NCI-H1092 treated with DMSO at 0.1 percent for 48 hours (cell line): ENCODE results near the gene KCTD13.
"Not testable (repeated sequence)": the region's sequence is repeated elsewhere in the genome, so short reads cannot be mapped to it uniquely, and the experiment has no call there.

Experiments used
- DNase-seq: peaks from one replicate; lab custom pipeline; 2025; lab: John Stamatoyannopoulos, UW

The KCTD13 gene, protein sequence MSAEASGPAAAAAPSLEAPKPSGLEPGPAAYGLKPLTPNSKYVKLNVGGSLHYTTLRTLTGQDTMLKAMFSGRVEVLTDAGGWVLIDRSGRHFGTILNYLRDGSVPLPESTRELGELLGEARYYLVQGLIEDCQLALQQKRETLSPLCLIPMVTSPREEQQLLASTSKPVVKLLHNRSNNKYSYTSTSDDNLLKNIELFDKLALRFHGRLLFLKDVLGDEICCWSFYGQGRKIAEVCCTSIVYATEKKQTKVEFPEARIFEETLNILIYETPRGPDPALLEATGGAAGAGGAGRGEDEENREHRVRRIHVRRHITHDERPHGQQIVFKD

GRCh38 chr16:29925781-29926710, at the start of gene KCTD13:
Gene KCTD13 (minus strand): TSS chr16:29926226. CDS start chr16:29926033, 193 bp downstream.
- peak; percentile 83 for DNase-seq

DNA sequence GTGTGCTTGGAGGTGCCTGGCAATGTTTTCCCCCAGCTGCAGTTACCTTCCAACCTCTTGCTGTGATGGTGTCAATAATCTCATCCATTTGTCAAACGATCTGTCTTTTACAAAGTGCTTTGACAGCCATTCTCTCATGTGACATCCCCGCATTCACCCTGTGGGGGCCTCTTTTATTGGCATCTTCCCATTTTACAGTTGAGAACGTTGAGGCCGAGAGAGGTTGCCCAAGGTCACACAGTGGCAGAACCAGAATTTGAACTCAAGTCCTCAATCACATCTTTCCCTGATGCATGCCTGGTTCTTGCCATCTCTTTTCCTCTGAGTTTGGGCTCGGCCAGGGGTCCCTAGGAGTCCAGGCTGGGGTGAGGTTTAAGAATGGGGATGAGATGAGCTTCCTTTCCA, 49.1 kb upstream of the KCTD13 start:
- DNase-seq: no peak

DNA sequence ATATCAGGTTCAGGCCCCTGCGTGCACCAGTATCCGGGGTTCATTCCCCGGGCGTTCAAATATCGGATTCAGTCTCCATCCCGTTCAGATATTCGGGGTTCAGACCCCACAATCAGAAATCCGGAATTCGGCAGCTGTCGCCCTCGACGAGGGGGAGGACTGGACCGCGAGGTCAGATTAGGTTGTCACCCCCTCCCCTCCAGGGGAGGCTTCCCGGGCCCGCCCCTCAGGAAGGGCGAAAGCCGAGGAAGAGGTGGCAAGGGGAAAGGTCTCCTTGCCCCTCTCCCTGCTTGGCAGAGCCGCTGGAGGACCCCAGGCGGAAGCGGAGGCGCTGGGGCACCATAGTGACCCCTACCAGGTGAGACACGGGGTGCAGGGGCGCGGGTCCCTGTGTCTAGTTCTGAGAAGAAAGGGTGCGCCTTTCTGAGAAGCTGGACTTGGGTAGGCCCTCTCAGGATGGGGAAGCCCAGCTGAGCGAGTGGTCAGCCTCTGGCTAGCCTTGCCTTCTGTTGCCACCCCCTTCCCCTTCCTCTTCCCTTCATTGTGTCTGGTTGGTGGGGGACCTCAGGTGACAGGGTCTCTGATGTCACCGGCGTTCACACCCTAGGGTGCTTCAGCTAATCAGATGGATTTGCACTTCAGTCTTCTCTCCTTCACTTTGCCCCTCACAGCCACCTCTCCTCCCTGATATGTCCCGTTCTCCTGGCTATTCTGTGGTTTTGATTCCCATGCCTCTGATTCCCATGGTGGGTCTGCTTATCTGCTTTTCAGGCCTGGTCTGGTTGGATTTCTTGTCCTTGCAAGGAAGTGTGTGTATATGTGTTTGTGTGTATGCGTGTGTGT, 48.5 kb upstream of the KCTD13 start:
- no peak for DNase-seq

DNA sequence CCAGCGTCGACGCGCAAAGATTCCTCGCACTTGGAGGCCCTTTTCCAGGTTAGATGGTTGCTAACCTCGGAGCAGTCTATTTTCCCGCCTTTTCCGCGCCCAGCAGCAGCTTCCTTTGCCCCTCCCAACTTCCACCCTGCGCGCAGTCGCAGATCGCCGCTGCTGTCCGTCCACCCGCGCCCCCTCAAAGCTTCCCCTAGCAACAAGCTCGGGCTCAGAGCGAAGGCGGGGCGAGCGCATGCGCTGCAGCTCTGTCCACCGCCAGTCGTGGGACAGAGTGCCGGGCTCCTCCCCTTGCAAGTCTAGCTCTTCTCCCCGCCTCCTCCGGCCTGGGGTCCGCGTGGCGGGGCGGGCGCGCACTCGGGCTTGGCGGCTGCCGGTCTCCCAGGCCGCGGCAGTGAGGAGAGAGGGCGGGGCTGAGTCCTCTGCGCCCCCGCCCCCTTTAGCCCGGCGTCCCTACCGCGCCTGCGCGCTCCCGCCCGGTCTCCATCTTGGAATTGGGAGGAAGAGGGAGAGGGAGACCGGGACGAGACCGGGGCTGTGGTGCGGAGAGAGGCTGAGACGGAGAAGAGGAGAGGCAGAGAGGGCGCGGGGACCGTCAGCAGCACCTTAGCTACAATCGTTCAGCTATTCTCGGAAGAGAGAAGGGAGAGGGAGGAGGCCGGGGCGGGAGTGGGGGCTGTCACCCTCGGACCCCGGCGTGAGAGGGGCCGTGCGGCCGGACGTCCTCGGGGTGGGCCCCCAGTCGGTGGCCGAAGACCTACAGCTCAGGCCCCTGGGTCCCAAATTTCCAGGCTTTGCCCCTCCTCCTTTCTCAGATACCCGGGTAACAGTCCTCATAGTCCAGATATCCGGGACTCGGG, 47.6 kb upstream of the KCTD13 start, which contains the start of gene TAOK2:
Gene TAOK2 (plus strand): TSS at position 485 of the 863 bp plus-strand sequence. CDS start 3,905 bp downstream, outside the sequence.
- DNase-seq: peak; percentile 98

GRCh38 chr16:29972992-29973383, 47.0 kb upstream of the KCTD13 start:
- no peak for DNase-seq

GRCh38 chr16:29972500-29972899, 46.5 kb upstream of the KCTD13 start:
- no peak for DNase-seq

GRCh38 chr16:29971304-29971703, 45.3 kb upstream of the KCTD13 start:
- DNase-seq: no peak

DNA sequence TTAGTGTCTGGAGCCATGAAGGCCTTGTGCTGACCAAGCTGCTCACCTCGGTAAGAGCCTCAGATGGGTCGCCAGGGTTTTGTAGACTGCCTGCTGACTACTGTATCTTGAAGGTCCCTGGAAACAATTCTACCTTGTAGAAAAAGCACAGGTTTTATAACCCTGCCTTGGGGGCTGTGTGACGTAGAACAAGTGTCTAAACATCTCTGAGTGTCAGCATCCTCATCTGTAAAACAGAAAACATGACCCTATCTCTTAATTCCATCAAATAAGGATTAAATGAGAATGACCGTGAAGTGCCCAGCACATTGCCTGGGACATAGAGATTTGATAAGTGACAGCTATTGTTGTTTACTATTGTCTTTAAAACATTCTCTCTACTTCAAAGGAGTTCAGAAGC, 42.2 kb upstream of the KCTD13 start:
- DNase-seq: no peak

DNA sequence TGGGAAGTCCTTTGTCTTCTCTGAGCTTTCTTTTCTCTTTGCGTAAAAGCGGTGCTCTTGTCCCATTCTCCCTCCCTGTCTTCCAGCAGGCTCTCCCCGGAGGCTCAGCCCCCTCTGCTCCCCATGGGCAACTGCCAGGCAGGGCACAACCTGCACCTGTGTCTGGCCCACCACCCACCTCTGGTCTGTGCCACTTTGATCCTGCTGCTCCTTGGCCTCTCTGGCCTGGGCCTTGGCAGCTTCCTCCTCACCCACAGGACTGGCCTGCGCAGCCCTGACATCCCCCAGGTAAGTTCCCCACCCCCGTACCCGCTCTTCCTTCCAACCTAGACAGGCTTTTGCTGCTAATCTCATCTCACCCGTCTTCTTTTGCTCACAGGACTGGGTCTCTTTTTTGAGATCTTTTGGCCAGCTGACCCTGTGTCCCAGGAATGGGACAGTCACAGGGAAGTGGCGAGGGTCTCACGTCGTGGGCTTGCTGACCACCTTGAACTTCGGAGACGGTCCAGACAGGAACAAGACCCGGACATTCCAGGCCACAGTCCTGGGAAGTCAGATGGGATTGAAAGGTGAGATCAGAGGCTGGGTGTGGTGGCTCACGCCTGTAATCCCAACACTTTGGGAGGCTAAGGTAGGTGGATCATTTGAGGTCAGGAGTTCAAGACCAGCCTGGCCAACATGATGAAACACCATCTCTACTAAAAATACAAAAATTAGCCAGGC, 37.2 kb upstream of the KCTD13 start:
- no peak for DNase-seq

DNA sequence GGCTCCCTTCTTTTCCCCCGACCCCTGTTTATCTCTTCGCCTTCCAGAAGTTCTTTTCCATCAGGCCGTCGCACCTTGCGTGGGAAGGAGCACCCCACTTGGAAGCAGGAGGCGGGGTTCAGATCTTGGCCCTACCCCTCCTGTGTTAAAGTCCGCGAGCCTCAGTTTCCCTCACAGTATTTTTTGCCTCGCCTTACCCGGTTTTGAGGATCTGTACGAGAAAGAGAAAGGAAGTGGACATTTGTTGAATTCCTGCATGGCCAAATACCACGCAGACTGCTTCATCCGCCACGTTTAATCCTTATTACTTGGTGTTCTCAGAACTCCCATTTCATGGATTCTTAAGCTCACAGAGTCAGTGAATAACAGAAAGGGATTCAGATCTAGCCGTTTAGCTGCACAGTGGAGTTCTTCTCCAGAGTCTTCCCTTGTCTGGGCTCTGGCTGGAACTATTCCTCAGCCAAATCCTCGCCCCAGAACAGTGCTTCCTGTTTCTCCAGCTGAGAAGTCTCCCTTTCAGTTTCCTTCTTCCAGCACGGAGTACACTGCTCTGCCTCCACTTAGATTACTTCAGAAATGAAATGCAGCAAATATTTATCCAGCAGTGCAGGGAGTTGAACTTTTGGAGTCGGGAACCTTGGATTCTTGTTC, 36.4 kb upstream of the KCTD13 start:
- DNase-seq: no peak

DNA sequence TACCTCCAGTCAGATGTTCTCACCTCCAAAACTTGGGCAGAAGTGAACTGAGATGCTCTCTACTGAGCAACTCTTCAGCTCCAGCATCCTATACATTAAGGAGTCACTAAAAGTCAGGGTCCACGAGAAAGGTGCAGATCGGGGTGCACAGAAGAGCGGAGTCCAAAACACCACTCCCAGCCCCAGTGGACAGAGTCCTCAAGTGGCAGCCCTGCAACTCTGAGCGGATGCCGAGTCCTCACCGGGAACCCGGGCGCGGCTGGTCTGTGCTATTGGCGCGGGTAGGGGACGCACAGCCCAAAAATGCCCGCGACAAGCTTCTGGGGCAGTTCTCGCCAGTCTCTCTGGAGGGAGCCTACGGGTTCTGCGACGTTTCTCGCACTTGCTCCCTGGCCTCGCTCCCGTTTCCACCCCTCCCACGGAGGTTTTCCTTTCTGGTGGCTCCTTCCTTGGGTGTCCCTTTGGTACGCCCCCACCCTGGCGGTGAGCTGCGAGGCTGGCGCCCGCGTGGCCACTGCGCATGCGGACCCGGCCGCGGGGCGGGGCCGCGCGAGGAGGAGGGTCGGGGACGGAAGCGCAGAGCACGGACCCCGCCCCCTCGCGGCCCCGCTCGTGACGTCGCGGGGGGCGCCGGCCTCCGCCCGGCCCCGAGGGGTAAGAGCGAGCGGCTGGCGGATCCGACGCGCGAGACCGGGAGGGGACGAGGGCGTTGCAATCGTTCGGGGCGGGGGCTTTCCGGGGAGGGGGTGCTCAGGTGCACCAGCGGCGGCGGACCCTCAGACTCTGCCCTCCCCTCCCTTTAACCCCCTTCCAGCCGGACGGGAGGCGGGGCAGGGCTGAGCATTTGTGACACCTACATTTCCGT, 35.7 kb upstream of the KCTD13 start, which contains the start of gene TMEM219:
Gene TMEM219 (plus strand): TSS at position 601 of the 865 bp plus-strand sequence. CDS start 1,065 bp downstream, outside the sequence.
- peak; percentile 86 for DNase-seq

DNA sequence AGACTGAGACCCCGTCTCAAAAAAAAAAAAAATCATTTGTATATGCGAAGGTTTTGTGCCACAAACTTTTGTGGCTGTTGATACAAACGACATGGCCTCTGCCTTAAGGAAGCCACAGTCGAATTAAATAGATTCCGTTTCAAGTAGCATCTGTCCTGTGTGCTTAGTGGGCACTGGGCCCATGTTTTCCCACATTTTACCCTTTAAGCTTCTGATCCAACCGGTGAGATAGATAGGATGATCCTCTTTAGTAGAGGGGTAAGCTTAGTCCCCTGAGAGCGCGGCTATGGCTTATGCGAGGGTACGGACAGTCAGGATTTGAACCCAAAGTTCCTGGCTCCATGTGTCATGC, 35.1 kb upstream of the KCTD13 start:
- DNase-seq: peak; percentile 38

DNA sequence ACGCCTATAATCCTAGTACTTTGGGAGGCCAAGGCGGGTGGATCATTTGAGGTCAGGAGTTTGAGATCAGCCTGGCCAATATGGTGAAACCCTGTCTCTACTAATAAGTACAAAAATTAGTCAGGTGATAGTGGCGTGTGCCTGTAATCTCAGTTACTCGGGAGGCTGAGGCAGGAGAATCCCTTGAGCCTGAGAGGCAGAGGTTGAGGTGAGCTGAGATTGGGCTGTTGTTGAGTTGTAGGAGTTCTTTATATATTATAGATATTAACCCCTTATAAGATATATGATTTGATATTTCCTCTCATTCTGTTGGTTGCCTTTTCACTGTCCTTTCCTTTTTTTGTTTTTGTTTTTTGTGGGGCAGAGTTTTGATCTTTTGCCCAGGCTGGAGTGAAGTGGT, 33.8 kb upstream of the KCTD13 start:
- not testable (repeated sequence) for DNase-seq

GRCh38 chr16:29959293-29959692, 33.3 kb upstream of the KCTD13 start:
- DNase-seq: no peak

- no peak for DNase-seq
Observed at GRCh38 chr16:29958756-29959155, 32.7 kb upstream of the KCTD13 start.

GRCh38 chr16:29951625-29952365, 25.8 kb upstream of the KCTD13 start:
- DNase-seq: no peak

DNA sequence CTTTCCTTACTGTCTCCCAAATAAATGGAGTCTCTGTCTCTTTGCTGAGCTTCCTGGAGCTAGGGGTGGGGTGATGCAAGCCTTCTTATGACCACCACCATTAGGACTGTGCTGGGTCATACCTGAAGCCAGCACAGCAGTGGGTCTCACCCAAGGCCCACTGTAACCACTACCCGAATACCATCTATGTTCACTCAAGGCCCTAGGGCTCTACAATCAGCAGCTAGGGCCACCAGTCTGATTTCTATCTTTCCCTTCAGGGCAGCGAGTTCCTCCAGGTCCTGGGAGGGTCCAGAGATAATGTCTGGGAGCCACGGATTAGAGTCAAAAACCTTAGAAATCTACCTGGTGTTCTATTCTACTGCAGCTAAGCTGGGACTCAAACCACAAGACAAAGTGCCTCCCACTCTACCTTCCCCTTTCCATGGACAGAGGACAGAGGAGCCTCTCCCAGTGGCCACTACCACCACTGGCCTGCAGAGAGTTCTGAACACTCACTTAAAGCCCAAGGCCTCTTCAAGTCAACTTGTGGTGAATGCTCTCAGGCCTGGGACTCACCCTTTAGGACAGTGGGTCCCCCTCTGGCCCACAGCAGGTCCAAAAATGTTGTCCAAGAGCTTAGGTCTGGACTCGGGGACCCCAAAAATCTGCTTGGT, 24.9 kb upstream of the KCTD13 start:
- no peak for DNase-seq

DNA sequence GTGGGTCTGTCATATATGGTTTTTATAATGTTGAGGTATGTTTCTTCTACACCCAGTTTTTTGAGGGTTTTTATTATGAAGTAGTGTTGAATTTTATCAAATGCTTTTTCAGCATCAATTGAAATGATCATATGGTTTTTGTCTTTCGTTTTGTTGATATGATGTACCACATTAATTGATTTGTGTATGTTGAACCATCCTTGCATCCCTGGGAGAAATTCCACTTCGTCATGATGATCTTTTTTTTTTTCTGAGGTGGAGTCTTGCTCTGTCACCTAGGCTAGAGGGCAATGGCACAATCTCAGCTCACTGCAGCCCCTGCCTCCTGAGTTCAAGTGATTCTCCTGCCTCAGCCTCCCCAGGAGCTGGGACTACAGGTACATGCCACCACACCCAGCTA, 21.9 kb upstream of the KCTD13 start:
- DNase-seq: no peak
